Naive thymus-derived CD4-positive, alpha-beta T cell (primary cell): ENCODE results near the gene ONECUT2. TPM values are rescaled to one million over a fixed set of nuclear protein-coding genes. Genes with fewer than 3 reads are reported as not detected.

Source experiments
- ATAC-seq: fragments of 150-1000 bp; cut with Tn5 transposase; 2 replicates; pipeline ENCODE4 v1.10.0; 2021; ENCODE audit warnings: mild to moderate bottlenecking, moderate library complexity
- CTCF ChIA-PET: fragments of 350-600 bp; sonication (Branson Sonifier 250); formaldehyde crosslinking; loops from one replicate; lab custom pipeline; 2021; ENCODE audit warnings: antibody characterized with exemption; lab: Charles Lee
- POLR2A ChIA-PET: fragments of 350-600 bp; sonication (Branson Sonifier 250); formaldehyde crosslinking; loops from one replicate; lab custom pipeline; 2021; ENCODE audit warnings: antibody characterized with exemption, inconsistent platforms; lab: Charles Lee
- DNase-seq, 9 donors: peaks; one replicate each; pipeline versions ENCODE4 v3.0.0 to v3.0.0-alpha.2; 2020 to 2022; ENCODE audit warnings: mixed read lengths in 1 of 9
- H3K27ac ChIP-seq: one replicate; pipeline ENCODE4 v1.7.0; 2013; ENCODE audit warnings: mild to moderate bottlenecking, low read depth, low read length, moderate library complexity
- H3K27me3 ChIP-seq, 2 donors: one replicate each; pipeline ENCODE4 v1.7.0; 2013; ENCODE audit warnings: low read length in 2 of 2, mild to moderate bottlenecking in 2 of 2, moderate library complexity in 2 of 2; ENCODE audit not compliant: control insufficient read depth in 2 of 2, insufficient read depth in 2 of 2
- H3K36me3 ChIP-seq, 3 experiments: 1 replicate in 2 of 3; 2 replicates in 1 of 3; pipeline ENCODE4 v1.7.0; 2013; ENCODE audit warnings: low read length in 3 of 3, mild to moderate bottlenecking in 3 of 3, moderate library complexity in 1 of 3; ENCODE audit not compliant: insufficient read depth in 3 of 3, control insufficient read depth in 2 of 3
- H3K4me1 ChIP-seq, 2 donors: one replicate each; pipeline ENCODE4 v1.7.0; 2013; ENCODE audit warnings: low read length in 2 of 2, mild to moderate bottlenecking in 2 of 2, moderate library complexity in 1 of 2; ENCODE audit not compliant: control insufficient read depth in 2 of 2, insufficient read depth in 2 of 2
- H3K4me3 ChIP-seq: 2 replicates; pipeline ENCODE4 v1.7.0; 2013; ENCODE audit warnings: mild to moderate bottlenecking, low read length
- H3K9me3 ChIP-seq, 3 experiments: 1 replicate in 2 of 3; 2 replicates in 1 of 3; pipeline ENCODE4 v1.7.0; 2013; ENCODE audit warnings: low read length in 3 of 3; ENCODE audit not compliant: control insufficient read depth in 2 of 3
- H3K27ac Mint-ChIP-seq, 9 donors: one replicate each; pipeline ENCODE4 v1.8.0; 2020 to 2022; ENCODE audit warnings: mixed read lengths in 9 of 9, mild to moderate bottlenecking in 8 of 9, moderate library complexity in 5 of 9, inconsistent platforms in 2 of 9
- H3K27me3 Mint-ChIP-seq, 5 donors: one replicate each; pipeline ENCODE4 v1.8.0; 2021 to 2022; ENCODE audit warnings: mixed read lengths in 5 of 5, mild to moderate bottlenecking in 1 of 5
- H3K36me3 Mint-ChIP-seq, 5 donors: one replicate each; pipeline ENCODE4 v1.8.0; 2020 to 2022; ENCODE audit warnings: mixed read lengths in 5 of 5, mild to moderate bottlenecking in 3 of 5, inconsistent platforms in 1 of 5
- H3K4me1 Mint-ChIP-seq, 7 donors: one replicate each; pipeline ENCODE4 v1.8.0; 2020 to 2022; ENCODE audit warnings: mixed read lengths in 7 of 7, mild to moderate bottlenecking in 3 of 7, inconsistent platforms in 1 of 7
- H3K4me3 Mint-ChIP-seq, 10 donors: one replicate each; pipeline ENCODE4 v1.8.0; 2020 to 2022; ENCODE audit warnings: mild to moderate bottlenecking in 10 of 10, mixed read lengths in 10 of 10, moderate library complexity in 6 of 10, inconsistent platforms in 2 of 10
- H3K9me3 Mint-ChIP-seq, 11 donors: one replicate each; pipeline ENCODE4 v1.8.0; 2020 to 2022; ENCODE audit warnings: mixed read lengths in 11 of 11, mild to moderate bottlenecking in 4 of 11, inconsistent platforms in 1 of 11, moderate library complexity in 1 of 11
- intact Hi-C, 2 donors: fragments of 100-400 bp; cut with micrococcal nuclease; formaldehyde crosslinking; loops; one replicate each; pipeline ENCODE4 v1.15.1; 2023
- polyA plus RNA-seq, 2 donors: library from polyadenylated mRNA; unstranded; fragments of 300-500 nt; fragmentation: Illumina TruSeq; gene quantifications; one replicate each; pipeline ENCODE4 v1.2.3, GENCODE V29; 2021
- total RNA-seq, 6 experiments: library from RNA in 5 of 6; stranded (reverse) in 5 of 6; gene quantifications; 1 replicate in 5 of 6; 2 replicates in 1 of 6; pipeline ENCODE4 v1.2.3 and lab custom pipeline; 2021 to 2026

ONECUT2 gene
- total and polyA plus RNA-seq, 7 experiments from 2014 or later: not detected

DNA sequence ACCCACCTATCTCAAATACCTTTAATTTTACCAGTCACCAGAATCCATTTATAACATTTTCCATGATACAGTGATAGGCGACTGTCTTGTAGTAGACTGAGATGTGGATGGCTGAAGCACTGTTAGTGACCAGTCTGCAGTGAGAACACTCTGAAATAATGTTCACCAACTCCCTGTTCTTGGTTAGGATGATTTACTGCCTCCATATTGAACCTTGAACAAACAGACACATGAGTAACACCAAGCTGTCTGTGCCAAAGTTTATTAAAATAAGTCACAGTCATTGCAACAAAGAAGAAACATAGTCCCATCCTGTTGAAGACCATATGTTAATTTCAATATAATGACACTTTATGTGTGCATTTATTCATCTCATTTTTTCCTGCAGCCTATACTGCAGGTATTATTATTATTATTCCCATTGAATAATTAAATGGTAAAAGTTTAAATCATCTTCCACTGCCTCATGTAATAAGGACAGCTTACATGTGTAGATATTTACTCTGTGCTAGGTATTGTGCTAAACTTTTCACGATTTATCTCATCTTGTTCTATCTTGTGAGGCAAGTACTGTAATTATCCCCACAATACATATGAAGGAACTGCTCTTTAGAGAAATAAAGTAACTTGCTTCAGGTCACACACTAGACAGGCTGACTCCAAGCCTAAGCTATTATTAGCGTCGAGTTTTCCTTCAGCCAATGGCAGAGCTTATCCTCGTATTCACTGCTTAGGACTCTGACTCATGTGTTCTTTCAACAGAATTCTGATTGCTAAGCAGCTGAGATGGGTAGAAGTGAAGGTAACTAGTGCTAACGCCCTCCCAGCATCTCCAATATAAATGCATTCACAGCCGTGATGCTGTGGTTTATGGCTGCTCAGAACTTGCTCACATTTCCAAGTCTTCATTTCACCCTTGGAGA, 62.5 kb downstream of the ONECUT2 start:
- Mint-ChIP-seq H3K9me3 (peaks cover 0 to 3% (median 0%) of the 10 kb centered on the region in 11 donors), H3K4me3 (no peak overlapping the region), H3K27ac (no peak overlapping the region), H3K4me1 (no peaks in the 10 kb centered on the region), H3K27me3 (peaks cover 3 to 33% (median 25%) of the 10 kb centered on the region in 5 donors), H3K36me3 (no peaks in the 10 kb centered on the region)
- no peak overlapping the region for H3K27ac ChIP-seq
- DNase-seq (no peak), ATAC-seq (no peak)
- no peaks in the 10 kb centered on the region for H3K4me1 ChIP-seq
- POLR2A ChIA-PET: no interaction called here
- H3K4me3 ChIP-seq: no peak overlapping the region
- H3K27me3 ChIP-seq: no peaks in the 10 kb centered on the region
- H3K36me3 ChIP-seq: no peaks in the 10 kb centered on the region
- no peaks in the 10 kb centered on the region for H3K9me3 ChIP-seq
- CTCF ChIA-PET: interaction anchor here (0.6 kb wide), 1 partner anchor 624 kb away, joined by 3 read pairs; no protein-coding TSS in a partner anchor
- intact Hi-C loops: no loop called here

DNA sequence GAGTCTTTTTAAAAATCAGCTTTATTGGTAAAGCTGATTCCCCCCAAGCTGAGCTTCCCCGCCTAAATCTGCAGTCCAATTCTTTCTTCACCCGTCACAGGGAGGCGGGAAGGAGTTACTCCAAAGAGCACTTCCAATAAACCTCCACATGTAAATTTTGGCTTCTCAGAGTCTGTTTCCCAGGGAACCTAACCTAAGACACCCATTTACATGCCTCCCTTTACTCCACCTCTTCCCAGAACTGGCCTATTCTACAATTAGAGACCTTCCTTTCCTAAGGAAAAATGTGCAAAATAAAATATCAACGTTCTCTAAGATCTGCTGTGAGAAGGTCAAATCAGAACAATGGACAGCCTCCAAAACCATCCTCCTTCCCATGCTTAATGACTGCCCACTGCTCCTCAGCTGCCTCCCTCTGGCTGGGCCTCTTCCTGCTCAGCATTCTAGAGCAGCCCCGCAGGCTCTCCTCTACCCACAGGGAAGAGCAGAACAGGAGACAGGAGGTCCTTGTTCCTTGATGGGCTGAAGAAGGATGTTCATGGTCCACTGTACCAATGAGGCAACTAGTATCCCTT, 63.6 kb downstream of the ONECUT2 start:
- Mint-ChIP-seq H3K27me3 (peaks cover 3 to 23% (median 17%) of the 10 kb centered on the region in 5 donors), H3K27ac (no peak overlapping the region), H3K4me3 (no peak overlapping the region), H3K36me3 (no peaks in the 10 kb centered on the region), H3K4me1 (no peaks in the 10 kb centered on the region), H3K9me3 (peaks cover 0 to 3% (median 0%) of the 10 kb centered on the region in 11 donors)
- CTCF ChIA-PET: no interaction called here
- POLR2A ChIA-PET: no interaction called here
- Histone ChIP-seq H3K4me1 (no peaks in the 10 kb centered on the region), H3K36me3 (no peaks in the 10 kb centered on the region), H3K4me3 (no peak overlapping the region), H3K27ac (no peak overlapping the region), H3K27me3 (no peaks in the 10 kb centered on the region), H3K9me3 (no peaks in the 10 kb centered on the region)
- DNase-seq (no peak), ATAC-seq (no peak)
- intact Hi-C loops: no loop called here

DNA sequence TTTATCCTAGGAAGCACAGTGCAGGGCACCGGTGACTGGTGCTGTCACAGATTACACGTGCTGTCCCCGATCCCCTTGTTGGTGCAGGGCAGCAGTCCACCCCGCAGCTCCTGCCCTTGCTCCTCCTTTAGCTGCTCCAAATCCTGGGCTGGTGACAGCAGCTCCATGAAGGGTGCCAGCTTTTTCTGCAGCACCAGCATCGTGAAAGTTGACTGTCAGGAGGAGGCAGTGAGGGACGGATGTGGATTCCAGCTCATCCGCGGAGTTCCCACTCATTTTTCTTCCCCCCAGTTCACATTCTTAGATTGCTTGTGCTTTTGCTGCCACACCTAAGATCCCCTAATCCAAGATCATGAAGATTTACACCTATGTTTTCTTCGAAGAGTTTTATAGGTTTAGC, 67.5 kb downstream of the ONECUT2 start:
- H3K27me3 Mint-ChIP-seq: peaks cover 3 to 39% (median 30%) of the 10 kb centered on the region in 5 donors
- intact Hi-C loops: no loop called here
- POLR2A ChIA-PET: no interaction called here

DNA sequence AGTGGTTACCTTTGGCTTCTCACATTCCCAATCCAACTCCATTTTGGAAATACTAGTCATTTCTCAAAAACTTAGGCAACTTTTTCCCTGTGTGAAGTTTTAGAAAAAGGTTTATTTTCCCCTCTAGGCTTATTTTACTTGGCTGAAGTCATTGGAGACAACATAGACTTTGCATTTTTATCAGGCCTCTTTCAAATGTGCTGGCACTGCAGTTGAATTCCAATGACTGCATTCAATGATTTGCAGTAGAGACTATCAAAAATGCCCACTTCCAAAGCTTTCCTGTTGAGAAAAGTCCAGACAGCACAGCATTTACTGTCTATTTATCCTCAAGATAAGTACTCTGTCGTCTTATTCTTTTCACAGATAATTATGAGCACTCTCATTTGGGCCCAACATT, 70.1 kb downstream of the ONECUT2 start:
- intact Hi-C loops: no loop called here

More for the DNA sequence above, 67.5 kb downstream of the ONECUT2 start:
- no peak overlapping the region for H3K27ac ChIP-seq
- H3K27me3 ChIP-seq: no peaks in the 10 kb centered on the region
- no peaks in the 10 kb centered on the region for H3K9me3 ChIP-seq
- no peak for ATAC-seq
- no peak overlapping the region for H3K4me3 ChIP-seq
- Mint-ChIP-seq H3K4me1 (no peaks in the 10 kb centered on the region), H3K27ac (no peak overlapping the region), H3K4me3 (no peak overlapping the region), H3K9me3 (no peaks in the 10 kb centered on the region), H3K36me3 (no peaks in the 10 kb centered on the region)
- no peak for DNase-seq
- no peaks in the 10 kb centered on the region for H3K36me3 ChIP-seq
- no peaks in the 10 kb centered on the region for H3K4me1 ChIP-seq
- CTCF ChIA-PET: no interaction called here

DNA sequence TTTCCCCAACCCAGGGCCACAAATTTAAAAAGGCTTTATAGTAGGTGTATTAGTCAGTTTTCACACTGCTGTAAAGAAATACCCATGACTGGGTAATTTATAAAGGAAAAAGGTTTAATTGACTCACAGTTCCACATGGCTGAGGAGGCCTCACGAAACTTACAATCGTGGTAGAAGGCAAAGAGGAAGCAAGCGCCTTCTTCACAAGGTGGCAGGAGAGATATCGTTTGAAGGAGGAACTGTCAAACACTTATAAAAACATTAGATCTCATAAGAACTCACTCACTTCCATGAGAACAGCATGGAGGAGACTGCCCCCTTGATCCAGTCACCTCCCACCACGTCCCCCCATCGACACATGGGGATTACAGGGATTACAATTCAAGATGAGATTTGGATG, 80.9 kb downstream of the ONECUT2 start:
- H3K4me3 Mint-ChIP-seq: no peak overlapping the region
- ChIA-PET CTCF (no interaction called here), POLR2A (no interaction called here)
- H3K36me3 Mint-ChIP-seq: no peaks in the 10 kb centered on the region
- Histone ChIP-seq H3K4me1 (no peaks in the 10 kb centered on the region), H3K9me3 (no peaks in the 10 kb centered on the region), H3K36me3 (no peaks in the 10 kb centered on the region), H3K27ac (no peak overlapping the region), H3K27me3 (no peaks in the 10 kb centered on the region), H3K4me3 (no peak overlapping the region)
- no peak overlapping the region for H3K27ac Mint-ChIP-seq
- ATAC-seq: no peak
- peaks cover 0 to 2% (median 0%) of the 10 kb centered on the region in 11 donors for H3K9me3 Mint-ChIP-seq
- peaks cover 0 to 1% (median 0%) of the 10 kb centered on the region in 7 donors for H3K4me1 Mint-ChIP-seq
- intact Hi-C loops: no loop called here
- H3K27me3 Mint-ChIP-seq: peaks cover 0 to 45% (median 30%) of the 10 kb centered on the region in 5 donors
- DNase-seq: no peak

More for the DNA sequence above, 70.1 kb downstream of the ONECUT2 start:
- Mint-ChIP-seq H3K27ac (no peak overlapping the region), H3K4me3 (no peak overlapping the region), H3K9me3 (peaks cover 0 to 2% (median 0%) of the 10 kb centered on the region in 11 donors), H3K4me1 (no peaks in the 10 kb centered on the region), H3K36me3 (no peaks in the 10 kb centered on the region), H3K27me3 (peaks cover 0 to 45% (median 38%) of the 10 kb centered on the region in 5 donors)
- ATAC-seq (no peak), DNase-seq (no peak)
- Histone ChIP-seq H3K27ac (no peak overlapping the region), H3K4me3 (no peak overlapping the region), H3K27me3 (no peaks in the 10 kb centered on the region), H3K36me3 (no peaks in the 10 kb centered on the region), H3K4me1 (no peaks in the 10 kb centered on the region), H3K9me3 (no peaks in the 10 kb centered on the region)
- ChIA-PET POLR2A (no interaction called here), CTCF (no interaction called here)

DNA sequence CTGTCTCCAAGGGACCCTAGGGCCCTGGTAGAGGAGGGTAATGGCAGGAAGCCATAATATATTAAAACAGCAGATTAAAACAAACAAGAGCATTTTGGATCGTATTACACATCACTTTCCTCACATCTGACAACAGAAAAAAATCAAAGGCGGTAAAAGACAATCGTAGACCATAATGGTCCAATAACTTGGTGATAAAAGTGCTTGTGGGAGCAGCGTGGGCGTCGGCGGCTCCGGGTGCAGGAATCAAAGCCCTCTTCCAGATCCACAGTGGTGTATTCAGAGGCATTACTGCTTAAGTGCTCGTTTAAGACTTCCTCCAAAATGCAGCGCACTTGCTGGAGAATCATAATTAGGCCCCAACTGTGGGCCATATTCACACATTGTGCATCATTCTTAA, 83.4 kb downstream of the ONECUT2 start:
- H3K27ac Mint-ChIP-seq: no peak overlapping the region
- H3K27me3 Mint-ChIP-seq: peaks cover 8 to 45% (median 30%) of the 10 kb centered on the region in 5 donors
- Histone ChIP-seq H3K9me3 (no peaks in the 10 kb centered on the region), H3K36me3 (no peaks in the 10 kb centered on the region), H3K27me3 (no peaks in the 10 kb centered on the region), H3K4me3 (no peak overlapping the region), H3K27ac (no peak overlapping the region), H3K4me1 (no peaks in the 10 kb centered on the region)
- intact Hi-C loops: no loop called here
- ATAC-seq (no peak), DNase-seq (no peak)
- ChIA-PET POLR2A (no interaction called here), CTCF (no interaction called here)
- no peaks in the 10 kb centered on the region for H3K36me3 Mint-ChIP-seq
- peaks cover 0 to 2% (median 0%) of the 10 kb centered on the region in 11 donors for H3K9me3 Mint-ChIP-seq
- H3K4me3 Mint-ChIP-seq: no peak overlapping the region
- peaks cover 0 to 5% (median 0%) of the 10 kb centered on the region in 7 donors for H3K4me1 Mint-ChIP-seq
